Measurements from ENCODE around the gene PRDX3.

Gene PRDX3

DNA sequence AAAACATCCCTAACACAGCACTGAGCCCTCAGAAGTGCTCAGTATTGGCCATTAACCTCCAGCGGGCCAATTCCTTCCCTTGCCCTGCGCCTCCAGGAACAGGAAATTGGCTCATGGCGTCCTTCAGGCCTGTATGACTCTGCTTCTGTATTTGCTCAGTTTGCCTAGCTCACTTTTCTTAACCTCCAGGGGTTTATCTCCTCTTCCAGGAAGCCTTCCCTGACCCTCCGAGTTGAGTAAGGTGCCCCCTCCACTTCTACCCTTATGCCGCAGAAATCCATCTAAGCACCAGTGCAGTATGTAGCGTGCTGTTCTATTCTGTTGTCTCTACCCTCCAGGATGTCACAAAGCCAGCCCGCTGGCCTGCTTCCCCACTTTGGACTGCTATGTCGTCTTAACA, 12.0 kb downstream of the PRDX3 start:
- DNase-seq (ENCODE audit: low read depth) = peak; percentile 53
- TF ChIP-seq, protein P1, sequence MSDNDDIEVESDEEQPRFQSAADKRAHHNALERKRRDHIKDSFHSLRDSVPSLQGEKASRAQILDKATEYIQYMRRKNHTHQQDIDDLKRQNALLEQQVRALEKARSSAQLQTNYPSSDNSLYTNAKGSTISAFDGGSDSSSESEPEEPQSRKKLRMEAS (IDR thresholded peaks at IDR 0.05; ENCODE audit: low read depth, low read length) = 0 out of 2 replicates have a peak, but pooled peaks have one; percentile 5
- no peak for TF ChIP-seq POLR2A (IDR thresholded peaks at IDR 0.05; ENCODE audit: extremely low read depth, insufficient read length)
- peak overlapping the region; percentile 64 for H3K4me3 ChIP-seq (ENCODE audit: low read depth, low read length)

DNA sequence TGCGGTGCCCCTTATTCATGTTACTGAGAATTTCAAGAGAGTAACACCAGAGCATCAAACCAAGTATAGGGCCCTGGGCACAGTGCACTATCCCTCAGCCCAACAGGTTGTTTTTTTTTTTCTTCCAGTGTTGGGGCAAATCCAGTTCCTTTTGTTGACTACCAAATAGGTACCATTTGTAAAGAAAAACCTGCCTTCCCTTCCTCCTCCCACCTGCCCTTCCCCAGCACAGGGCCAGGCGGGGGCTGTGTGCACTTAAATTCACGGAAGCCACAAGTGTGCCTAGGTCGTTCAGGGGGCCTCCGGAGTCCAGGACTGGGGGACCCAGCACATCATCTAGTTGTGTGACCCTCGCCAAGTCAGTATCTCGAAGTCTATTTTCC, 12.5 kb downstream of the PRDX3 start:
- peak overlapping the region; percentile 64 for H3K4me3 ChIP-seq (ENCODE audit: low read depth, low read length)
- no peak for DNase-seq (ENCODE audit: low read depth)
- TF ChIP-seq POLR2A (IDR thresholded peaks at IDR 0.05; ENCODE audit: extremely low read depth, insufficient read length) = no peak
- TF ChIP-seq, protein P2, sequence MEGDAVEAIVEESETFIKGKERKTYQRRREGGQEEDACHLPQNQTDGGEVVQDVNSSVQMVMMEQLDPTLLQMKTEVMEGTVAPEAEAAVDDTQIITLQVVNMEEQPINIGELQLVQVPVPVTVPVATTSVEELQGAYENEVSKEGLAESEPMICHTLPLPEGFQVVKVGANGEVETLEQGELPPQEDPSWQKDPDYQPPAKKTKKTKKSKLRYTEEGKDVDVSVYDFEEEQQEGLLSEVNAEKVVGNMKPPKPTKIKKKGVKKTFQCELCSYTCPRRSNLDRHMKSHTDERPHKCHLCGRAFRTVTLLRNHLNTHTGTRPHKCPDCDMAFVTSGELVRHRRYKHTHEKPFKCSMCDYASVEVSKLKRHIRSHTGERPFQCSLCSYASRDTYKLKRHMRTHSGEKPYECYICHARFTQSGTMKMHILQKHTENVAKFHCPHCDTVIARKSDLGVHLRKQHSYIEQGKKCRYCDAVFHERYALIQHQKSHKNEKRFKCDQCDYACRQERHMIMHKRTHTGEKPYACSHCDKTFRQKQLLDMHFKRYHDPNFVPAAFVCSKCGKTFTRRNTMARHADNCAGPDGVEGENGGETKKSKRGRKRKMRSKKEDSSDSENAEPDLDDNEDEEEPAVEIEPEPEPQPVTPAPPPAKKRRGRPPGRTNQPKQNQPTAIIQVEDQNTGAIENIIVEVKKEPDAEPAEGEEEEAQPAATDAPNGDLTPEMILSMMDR (IDR thresholded peaks at IDR 0.05; ENCODE audit: low read depth, low read length) = no peak
- TF ChIP-seq, protein P1 (IDR thresholded peaks at IDR 0.05; ENCODE audit: low read depth, low read length) = no peak
- TF ChIP-seq MYC (IDR thresholded peaks at IDR 0.05; ENCODE audit: low read depth, low read length) = no peak

DNA sequence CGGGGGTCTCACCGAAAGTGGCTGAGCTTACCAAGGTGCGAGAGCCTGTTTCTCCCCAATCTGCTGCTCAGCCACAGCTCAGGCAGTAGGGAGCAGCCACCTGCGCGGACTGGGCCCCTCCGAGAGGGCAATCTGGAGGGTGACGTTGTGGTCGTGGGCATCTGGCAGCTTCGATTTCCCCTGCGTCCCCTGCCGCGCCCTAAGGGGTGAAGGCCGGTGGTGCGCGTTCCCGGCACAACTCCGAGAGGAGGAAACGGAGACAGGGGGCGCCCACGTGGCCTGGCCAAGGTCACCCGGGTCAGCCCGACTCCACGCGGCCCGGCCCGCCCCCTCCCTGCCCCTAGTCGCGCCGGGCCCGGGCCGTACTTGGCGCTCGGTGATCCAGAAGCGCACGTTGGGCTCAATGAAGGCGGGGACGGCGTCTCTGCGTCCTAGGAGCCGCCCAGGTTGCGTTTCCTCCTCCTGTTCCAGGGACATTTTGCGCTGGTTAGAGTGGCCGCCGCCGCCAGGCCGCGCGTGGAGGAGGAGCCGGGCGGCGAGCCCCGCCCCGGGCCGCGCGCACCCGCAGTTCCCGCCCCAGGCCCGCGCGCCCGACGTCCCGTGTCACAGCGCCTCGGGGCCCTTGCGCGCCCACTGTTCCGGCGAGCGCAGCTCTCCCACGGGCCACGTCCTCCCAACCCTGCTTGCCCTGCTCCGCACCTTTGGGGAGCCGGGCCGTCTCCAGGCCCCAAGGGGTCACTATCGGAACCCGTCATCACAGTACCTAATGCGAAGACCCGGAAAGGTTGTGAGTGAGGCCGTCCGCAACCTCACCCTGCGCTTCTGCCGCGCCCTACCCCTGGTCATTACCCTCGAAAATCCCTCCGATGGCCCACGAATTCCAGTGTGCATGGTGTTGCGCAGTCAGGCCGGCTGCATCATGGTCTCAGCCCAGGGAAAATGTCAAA, 13.2 kb downstream of the PRDX3 start, which contains the start of gene SFXN4:
Gene SFXN4, minus strand, starts transcription at position 544 of the 947 bp plus-strand sequence. Its CDS starts 67 bp downstream, at position 477.
- DNase-seq (ENCODE audit: low read depth) = peak; percentile 87
- peak within 1 kb of the TSS; percentile 88 for H3K4me3 ChIP-seq (ENCODE audit: low read depth, low read length)
- peak; percentile 82 for TF ChIP-seq POLR2A (IDR thresholded peaks at IDR 0.05; ENCODE audit: extremely low read depth, insufficient read length)
- TF ChIP-seq, protein P2 (IDR thresholded peaks at IDR 0.05; ENCODE audit: low read depth, low read length) = no peak
- TF ChIP-seq, protein P1 (IDR thresholded peaks at IDR 0.05; ENCODE audit: low read depth, low read length) = peak; percentile 95
- TF ChIP-seq MYC (IDR thresholded peaks at IDR 0.05; ENCODE audit: low read depth, low read length) = peak; percentile 95

DNA sequence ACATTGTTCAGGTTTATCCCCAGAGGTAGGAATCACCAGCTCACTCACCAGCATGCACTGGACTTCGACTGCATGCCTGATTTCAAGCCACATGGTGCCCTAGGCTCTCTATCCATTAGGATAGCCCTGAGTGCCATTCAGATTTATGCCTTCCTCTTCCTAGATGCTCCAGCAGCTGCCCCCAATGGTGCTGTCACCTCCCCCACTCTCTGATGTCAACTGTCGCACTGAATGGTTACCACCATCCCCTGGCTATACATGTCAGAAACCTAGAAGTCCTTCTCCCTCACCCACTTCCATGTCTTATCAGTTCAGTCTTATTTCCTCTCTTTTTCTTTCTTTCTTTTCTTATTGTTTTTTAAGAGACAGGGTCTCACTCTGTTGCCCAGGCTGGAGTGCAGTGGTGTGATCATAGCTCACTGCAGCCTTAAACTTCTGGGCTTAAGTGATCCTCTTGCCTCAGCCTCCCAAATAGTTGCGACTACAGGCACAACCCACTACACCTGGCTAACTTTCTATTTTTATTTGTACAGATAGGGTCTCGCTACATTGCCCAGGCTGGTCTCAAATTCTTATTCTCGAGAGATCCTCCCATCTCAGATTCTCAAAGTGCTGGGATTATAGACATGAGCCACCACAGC, 16.0 kb downstream of the PRDX3 start:
- no peak for DNase-seq (ENCODE audit: low read depth)

DNA sequence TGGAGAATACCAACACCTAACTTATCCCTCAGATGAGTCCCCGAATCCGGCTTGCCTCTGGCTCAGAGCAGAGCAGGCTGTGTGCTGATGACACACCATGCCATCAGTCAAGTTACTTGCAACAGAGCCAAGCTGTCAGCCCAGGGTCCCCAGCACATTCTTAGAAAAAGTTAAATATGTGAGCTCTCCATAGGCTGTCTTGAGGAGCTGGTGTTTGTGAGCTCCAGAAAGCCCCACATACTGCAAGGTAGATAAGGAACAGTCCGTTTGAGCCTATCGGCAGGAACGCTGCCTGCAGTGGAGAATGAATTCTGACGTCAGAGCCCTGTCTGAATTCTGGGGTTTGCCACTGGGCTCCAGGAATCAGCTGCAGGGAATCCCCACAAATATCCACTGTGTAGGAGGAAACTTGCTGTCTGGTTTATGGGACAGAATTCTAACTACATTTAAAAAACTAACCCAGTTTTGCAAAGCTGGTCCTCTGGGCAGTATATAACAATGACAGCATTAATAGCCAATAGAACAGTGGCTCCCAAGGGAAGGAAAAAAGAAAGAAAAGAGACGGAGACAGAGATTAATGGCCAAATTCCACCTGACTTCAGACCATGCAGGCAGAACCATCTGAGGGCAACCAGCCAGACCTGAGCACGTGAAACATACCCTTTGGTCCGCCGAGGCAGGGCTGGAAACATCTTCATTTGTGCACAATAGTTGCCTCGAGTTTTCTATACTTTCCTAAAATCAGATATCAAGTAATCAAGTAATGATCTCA, 16.7 kb downstream of the PRDX3 start:
- DNase-seq (ENCODE audit: low read depth) = no peak
- TF ChIP-seq, protein P2 (IDR thresholded peaks at IDR 0.05; ENCODE audit: low read depth, low read length) = no peak
- TF ChIP-seq POLR2A (IDR thresholded peaks at IDR 0.05; ENCODE audit: extremely low read depth, insufficient read length) (no peak), MYC (IDR thresholded peaks at IDR 0.05; ENCODE audit: low read depth, low read length) (no peak)
- TF ChIP-seq, protein P1 (IDR thresholded peaks at IDR 0.05; ENCODE audit: low read depth, low read length) = no peak

More for the DNA sequence above, 16.0 kb downstream of the PRDX3 start:
- TF ChIP-seq MYC (IDR thresholded peaks at IDR 0.05; ENCODE audit: low read depth, low read length) = no peak
- TF ChIP-seq, protein P2 (IDR thresholded peaks at IDR 0.05; ENCODE audit: low read depth, low read length) = no peak
- TF ChIP-seq, protein P1 (IDR thresholded peaks at IDR 0.05; ENCODE audit: low read depth, low read length) = no peak
- no peak for TF ChIP-seq POLR2A (IDR thresholded peaks at IDR 0.05; ENCODE audit: extremely low read depth, insufficient read length)
- H3K4me3 ChIP-seq (ENCODE audit: low read depth, low read length) = no peak overlapping the region

More for the DNA sequence above, 16.7 kb downstream of the PRDX3 start:
- H3K4me3 ChIP-seq (ENCODE audit: low read depth, low read length) = no peak overlapping the region
